Activated T-cell treated with anti-CD3 and anti-CD28 coated beads for 4 hours (primary cell): Measurements from ENCODE around the gene PCBP2.

Source experiments
- DNase-seq: peaks from one replicate; pipeline ENCODE4 v3.0.0-alpha.2; 2020

PCBP2 gene

GRCh38 chr12:53513712-53514410, 62.0 kb downstream of the PCBP2 start:
- DNase-seq = no peak

- DNase-seq = no peak
Observed at GRCh38 chr12:53514628-53515290, 62.9 kb downstream of the PCBP2 start.

GRCh38 chr12:53515291-53515680, 63.4 kb downstream of the PCBP2 start:
- no peak for DNase-seq

- DNase-seq = no peak
Observed at GRCh38 chr12:53516758-53517455, 65.0 kb downstream of the PCBP2 start.

- no peak for DNase-seq
Observed at GRCh38 chr12:53518381-53518780, 66.5 kb downstream of the PCBP2 start.

GRCh38 chr12:53523131-53523530, 71.2 kb downstream of the PCBP2 start:
- no peak for DNase-seq

- DNase-seq = no peak
Observed at GRCh38 chr12:53524476-53524875, 72.6 kb downstream of the PCBP2 start.

GRCh38 chr12:53530061-53530460, 78.2 kb downstream of the PCBP2 start:
- no peak for DNase-seq
